Raji (cell line): ENCODE results near the gene SLC39A9.

Source experiments
- POLR2A ChIP-seq: IDR thresholded peaks from 2 replicates; pipeline ENCODE4 v1.6.1; 2011; ENCODE audit warnings: low read depth, low read length, control low read depth; ENCODE audit not compliant: insufficient read depth

SLC39A9 gene

GRCh38 chr14:69439521-69440270 is 41.2 kb downstream of the SLC39A9 start:
- TF ChIP-seq POLR2A = no peak

- TF ChIP-seq POLR2A = peak; percentile 64
These were observed 43.5 kb downstream of the SLC39A9 start for GRCh38 chr14:69441948-69442347.

- no peak for TF ChIP-seq POLR2A
These were observed 44.9 kb downstream of the SLC39A9 start for GRCh38 chr14:69443296-69443805.

- no peak for TF ChIP-seq POLR2A
These were observed 50.7 kb downstream of the SLC39A9 start for GRCh38 chr14:69449216-69449615.

- no peak for TF ChIP-seq POLR2A
These were observed 53.4 kb downstream of the SLC39A9 start for GRCh38 chr14:69451941-69452340.

- no peak for TF ChIP-seq POLR2A
These were observed 59.9 kb downstream of the SLC39A9 start for GRCh38 chr14:69458350-69458749.

GRCh38 chr14:69459122-69459521 is 60.6 kb downstream of the SLC39A9 start:
- TF ChIP-seq POLR2A = no peak

- no peak for TF ChIP-seq POLR2A
These were observed 61.7 kb downstream of the SLC39A9 start for GRCh38 chr14:69460093-69460701.

GRCh38 chr14:69464379-69464778 is 65.9 kb downstream of the SLC39A9 start:
- TF ChIP-seq POLR2A = no peak

GRCh38 chr14:69464829-69465228 is 66.3 kb downstream of the SLC39A9 start:
- no peak for TF ChIP-seq POLR2A

GRCh38 chr14:69468949-69469348 is 70.5 kb downstream of the SLC39A9 start:
- no peak for TF ChIP-seq POLR2A

- no peak for TF ChIP-seq POLR2A
These were observed 72.9 kb downstream of the SLC39A9 start for GRCh38 chr14:69471436-69471835.

GRCh38 chr14:69471916-69472315 is 73.4 kb downstream of the SLC39A9 start:
- no peak for TF ChIP-seq POLR2A

- no peak for TF ChIP-seq POLR2A
These were observed 74.8 kb downstream of the SLC39A9 start for GRCh38 chr14:69473260-69473659.

- no peak for TF ChIP-seq POLR2A
These were observed 75.5 kb downstream of the SLC39A9 start for GRCh38 chr14:69473946-69474345.

- no peak for TF ChIP-seq POLR2A
These were observed 76.8 kb downstream of the SLC39A9 start for GRCh38 chr14:69475194-69475818.
